ENCODE data around the gene CFP.

The CFP gene

GRCh38 chrX:47633689-47634590 lies 4.2 kb upstream of the CFP start:
- no peaks in the 10 kb centered on the region for H3K4me1 ChIP-seq (ENCODE audit: control insufficient read depth, insufficient read depth, low read length)
- H3K9ac ChIP-seq (ENCODE audit: low read length) = no peak overlapping the region
- no peaks in the 10 kb centered on the region for H3K36me3 ChIP-seq (ENCODE audit: control insufficient read depth, insufficient read depth, low read length)
- H3K27me3 ChIP-seq (ENCODE audit: control insufficient read depth, insufficient read depth, low read length) = no peaks in the 10 kb centered on the region
- no peak overlapping the region for H3K4me3 ChIP-seq (ENCODE audit: low read length)
- H3K9me3 ChIP-seq (ENCODE audit: control insufficient read depth, low read length) = no peaks in the 10 kb centered on the region

- Histone ChIP-seq H3K36me3 (ENCODE audit: control insufficient read depth, insufficient read depth, low read length) (no peaks in the 10 kb centered on the region), H3K9ac (ENCODE audit: low read length) (no peak overlapping the region), H3K4me1 (ENCODE audit: control insufficient read depth, insufficient read depth, low read length) (no peaks in the 10 kb centered on the region), H3K27me3 (ENCODE audit: control insufficient read depth, insufficient read depth, low read length) (no peaks in the 10 kb centered on the region), H3K9me3 (ENCODE audit: control insufficient read depth, low read length) (no peaks in the 10 kb centered on the region), H3K4me3 (ENCODE audit: low read length) (no peak overlapping the region)
Measured at GRCh38 chrX:47632666-47633065, 2.9 kb upstream of the CFP start.

- no peaks in the 10 kb centered on the region for H3K27me3 ChIP-seq (ENCODE audit: control insufficient read depth, insufficient read depth, low read length)
- no peaks in the 10 kb centered on the region for H3K36me3 ChIP-seq (ENCODE audit: control insufficient read depth, insufficient read depth, low read length)
- no peaks in the 10 kb centered on the region for H3K4me1 ChIP-seq (ENCODE audit: control insufficient read depth, insufficient read depth, low read length)
- H3K9ac ChIP-seq (ENCODE audit: low read length) = no peak overlapping the region
- no peaks in the 10 kb centered on the region for H3K9me3 ChIP-seq (ENCODE audit: control insufficient read depth, low read length)
- H3K4me3 ChIP-seq (ENCODE audit: low read length) = no peak overlapping the region
Measured at GRCh38 chrX:47631676-47632075, 1.9 kb upstream of the CFP start.

- Histone ChIP-seq H3K9me3 (ENCODE audit: control insufficient read depth, low read length) (no peaks in the 10 kb centered on the region), H3K27me3 (ENCODE audit: control insufficient read depth, insufficient read depth, low read length) (peaks cover 2% of the 10 kb centered on the region), H3K4me1 (ENCODE audit: control insufficient read depth, insufficient read depth, low read length) (no peaks in the 10 kb centered on the region), H3K9ac (ENCODE audit: low read length) (no peak overlapping the region), H3K4me3 (ENCODE audit: low read length) (no peak overlapping the region), H3K36me3 (ENCODE audit: control insufficient read depth, insufficient read depth, low read length) (no peaks in the 10 kb centered on the region)
Measured at GRCh38 chrX:47628982-47629381, 748 bp downstream of the CFP start.

GRCh38 chrX:47625365-47625764 lies 4.4 kb downstream of the CFP start:
- Histone ChIP-seq H3K9me3 (ENCODE audit: control insufficient read depth, low read length) (no peaks in the 10 kb centered on the region), H3K27me3 (ENCODE audit: control insufficient read depth, insufficient read depth, low read length) (peaks cover 10% of the 10 kb centered on the region), H3K36me3 (ENCODE audit: control insufficient read depth, insufficient read depth, low read length) (no peaks in the 10 kb centered on the region), H3K9ac (ENCODE audit: low read length) (no peak overlapping the region), H3K4me1 (ENCODE audit: control insufficient read depth, insufficient read depth, low read length) (no peaks in the 10 kb centered on the region), H3K4me3 (ENCODE audit: low read length) (no peak overlapping the region)

GRCh38 chrX:47623540-47624027 lies 6.1 kb downstream of the CFP start:
- H3K27me3 ChIP-seq (ENCODE audit: control insufficient read depth, insufficient read depth, low read length) = peaks cover 10% of the 10 kb centered on the region
- no peaks in the 10 kb centered on the region for H3K4me1 ChIP-seq (ENCODE audit: control insufficient read depth, insufficient read depth, low read length)
- no peaks in the 10 kb centered on the region for H3K36me3 ChIP-seq (ENCODE audit: control insufficient read depth, insufficient read depth, low read length)
- H3K4me3 ChIP-seq (ENCODE audit: low read length) = no peak overlapping the region
- no peak overlapping the region for H3K9ac ChIP-seq (ENCODE audit: low read length)
- no peaks in the 10 kb centered on the region for H3K9me3 ChIP-seq (ENCODE audit: control insufficient read depth, low read length)

- no peaks in the 10 kb centered on the region for H3K36me3 ChIP-seq (ENCODE audit: control insufficient read depth, insufficient read depth, low read length)
- H3K27me3 ChIP-seq (ENCODE audit: control insufficient read depth, insufficient read depth, low read length) = peaks cover 10% of the 10 kb centered on the region
- H3K4me3 ChIP-seq (ENCODE audit: low read length) = no peak overlapping the region
- no peaks in the 10 kb centered on the region for H3K9me3 ChIP-seq (ENCODE audit: control insufficient read depth, low read length)
- no peak overlapping the region for H3K9ac ChIP-seq (ENCODE audit: low read length)
- no peaks in the 10 kb centered on the region for H3K4me1 ChIP-seq (ENCODE audit: control insufficient read depth, insufficient read depth, low read length)
Measured at GRCh38 chrX:47621851-47622250, 7.9 kb downstream of the CFP start.

- Histone ChIP-seq H3K27me3 (ENCODE audit: control insufficient read depth, insufficient read depth, low read length) (peaks cover 10% of the 10 kb centered on the region), H3K4me1 (ENCODE audit: control insufficient read depth, insufficient read depth, low read length) (no peaks in the 10 kb centered on the region), H3K9me3 (ENCODE audit: control insufficient read depth, low read length) (no peaks in the 10 kb centered on the region), H3K36me3 (ENCODE audit: control insufficient read depth, insufficient read depth, low read length) (no peaks in the 10 kb centered on the region), H3K9ac (ENCODE audit: low read length) (no peak overlapping the region), H3K4me3 (ENCODE audit: low read length) (no peak overlapping the region)
Measured at GRCh38 chrX:47620303-47620685, 9.4 kb downstream of the CFP start.

- H3K36me3 ChIP-seq (ENCODE audit: control insufficient read depth, insufficient read depth, low read length) = no peaks in the 10 kb centered on the region
- no peak within 1 kb of the TSS for H3K9ac ChIP-seq (ENCODE audit: low read length)
- H3K9me3 ChIP-seq (ENCODE audit: control insufficient read depth, low read length) = no peaks in the 10 kb centered on the region
- H3K4me1 ChIP-seq (ENCODE audit: control insufficient read depth, insufficient read depth, low read length) = no peaks in the 10 kb centered on the region
- peaks cover 10% of the 10 kb centered on the region for H3K27me3 ChIP-seq (ENCODE audit: control insufficient read depth, insufficient read depth, low read length)
- no peak within 1 kb of the TSS for H3K4me3 ChIP-seq (ENCODE audit: low read length)
Measured at GRCh38 chrX:47619486-47620302, 10.0 kb downstream of the CFP start, which contains the start of gene SYN1. TSS of gene SYN1 (minus strand) at chrX:47619857. CDS start at chrX:47619728, 129 bp downstream.

- no peak overlapping the region for H3K4me3 ChIP-seq (ENCODE audit: low read length)
- no peaks in the 10 kb centered on the region for H3K4me1 ChIP-seq (ENCODE audit: control insufficient read depth, insufficient read depth, low read length)
- peaks cover 8% of the 10 kb centered on the region for H3K27me3 ChIP-seq (ENCODE audit: control insufficient read depth, insufficient read depth, low read length)
Measured at GRCh38 chrX:47618923-47619485, 10.7 kb downstream of the CFP start.

GRCh38 chrX:47614618-47615017 lies 15.1 kb downstream of the CFP start:
- Histone ChIP-seq H3K27me3 (ENCODE audit: control insufficient read depth, insufficient read depth, low read length) (no peaks in the 10 kb centered on the region), H3K9ac (ENCODE audit: low read length) (no peak overlapping the region), H3K9me3 (ENCODE audit: control insufficient read depth, low read length) (no peaks in the 10 kb centered on the region), H3K36me3 (ENCODE audit: control insufficient read depth, insufficient read depth, low read length) (no peaks in the 10 kb centered on the region), H3K4me1 (ENCODE audit: control insufficient read depth, insufficient read depth, low read length) (no peaks in the 10 kb centered on the region), H3K4me3 (ENCODE audit: low read length) (no peak overlapping the region)

More at GRCh38 chrX:47618923-47619485, 10.7 kb downstream of the CFP start:
- Histone ChIP-seq H3K9me3 (ENCODE audit: control insufficient read depth, low read length) (no peaks in the 10 kb centered on the region), H3K36me3 (ENCODE audit: control insufficient read depth, insufficient read depth, low read length) (no peaks in the 10 kb centered on the region), H3K9ac (ENCODE audit: low read length) (no peak overlapping the region)

GRCh38 chrX:47613082-47613481 lies 16.6 kb downstream of the CFP start:
- Histone ChIP-seq H3K27me3 (ENCODE audit: control insufficient read depth, insufficient read depth, low read length) (no peaks in the 10 kb centered on the region), H3K9me3 (ENCODE audit: control insufficient read depth, low read length) (no peaks in the 10 kb centered on the region), H3K36me3 (ENCODE audit: control insufficient read depth, insufficient read depth, low read length) (no peaks in the 10 kb centered on the region), H3K9ac (ENCODE audit: low read length) (no peak overlapping the region), H3K4me1 (ENCODE audit: control insufficient read depth, insufficient read depth, low read length) (no peaks in the 10 kb centered on the region), H3K4me3 (ENCODE audit: low read length) (no peak overlapping the region)
